Medulla oblongata (tissue), 1 donor: ENCODE measurements around the gene ICAM5.
"Not testable (repeated sequence)": the region's sequence is repeated elsewhere in the genome, so short reads cannot be mapped to it uniquely, and the experiment has no call there.

Experiments
- DNase-seq: peaks from one replicate; pipeline ENCODE4 v3.0.0-alpha.2; 2015; ENCODE audit errors: extremely low spot score

Gene ICAM5

DNA sequence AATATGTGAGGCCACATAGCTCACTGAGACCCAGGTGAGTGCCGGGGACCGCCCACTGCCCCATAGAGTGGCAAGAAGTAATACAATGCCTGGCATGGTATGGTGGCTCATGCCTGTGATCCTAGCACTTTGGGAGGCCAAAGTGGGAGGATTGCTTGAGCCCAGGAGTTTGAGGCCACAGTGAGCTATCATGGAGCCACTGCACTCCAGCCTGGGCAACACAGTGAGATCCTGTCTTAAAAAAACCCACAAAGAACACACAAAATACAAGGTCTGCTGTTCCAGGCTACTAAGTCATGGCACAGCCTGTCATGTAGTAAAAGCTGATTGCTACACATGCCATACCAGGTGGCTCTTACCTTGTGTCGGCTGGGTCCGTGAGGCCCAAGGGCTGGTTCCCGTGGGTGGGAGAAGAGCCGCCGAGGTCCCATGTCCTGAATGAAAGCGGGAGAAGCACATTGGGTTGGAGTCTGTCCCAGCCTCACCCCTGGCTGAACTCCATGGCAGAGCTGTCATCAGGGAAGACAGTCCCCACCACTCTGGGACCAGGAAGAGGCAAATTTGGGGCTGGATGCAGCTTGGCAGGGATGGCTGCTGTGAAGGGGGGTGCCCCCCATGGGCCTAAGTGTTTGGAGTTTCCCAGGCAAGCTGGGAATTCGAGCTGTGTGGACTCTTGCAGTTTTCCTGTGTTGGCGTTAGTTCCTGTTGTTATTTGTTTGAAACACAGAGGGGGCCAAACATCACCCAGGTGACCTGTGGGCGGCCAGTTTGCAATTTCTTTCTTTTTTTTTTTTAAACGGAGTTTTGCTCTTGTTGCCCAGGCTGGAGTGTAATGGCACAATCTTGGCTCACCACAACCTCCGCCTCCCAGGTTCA, 29.3 kb downstream of the ICAM5 start:
- DNase-seq: no peak

DNA sequence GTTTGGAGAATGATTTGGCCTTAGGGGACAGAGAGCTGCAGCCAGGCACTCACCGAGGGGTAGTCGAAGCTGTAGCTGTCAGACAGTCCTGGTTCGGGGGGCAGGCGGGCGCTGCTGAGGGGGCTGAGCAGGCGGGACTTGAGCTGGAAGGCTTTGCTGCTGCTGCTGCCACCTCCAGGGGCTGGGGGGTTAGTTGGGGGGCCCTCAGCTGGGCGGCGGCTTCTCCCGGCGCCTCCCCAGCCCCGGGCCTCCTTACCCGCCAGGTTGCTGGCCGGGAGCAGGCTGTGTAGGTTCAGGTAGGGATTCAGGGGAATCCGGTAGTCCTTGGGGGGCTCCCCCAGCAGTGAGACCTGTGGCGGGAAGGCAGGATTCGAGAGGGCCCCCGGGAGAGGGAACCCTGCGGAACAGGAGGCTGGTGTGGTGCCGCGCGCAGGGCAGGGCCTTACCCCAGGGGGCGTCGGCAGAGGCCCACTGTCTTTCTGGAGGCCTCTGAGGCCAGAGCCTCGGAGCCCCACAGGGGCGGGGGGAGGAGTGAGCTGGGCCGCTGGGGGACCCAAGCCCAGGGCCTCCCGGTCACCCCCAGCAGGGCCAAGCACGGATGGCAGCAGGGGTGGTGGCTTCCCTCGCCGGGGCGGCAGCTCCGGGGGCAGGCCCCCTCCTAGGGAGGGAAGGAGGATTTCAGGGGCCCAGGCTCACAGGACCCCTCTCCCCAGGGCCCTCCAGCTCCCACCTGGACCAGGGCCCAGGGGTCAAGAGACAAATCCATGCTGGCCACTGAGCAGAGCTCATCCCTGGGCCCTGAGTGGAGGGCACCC, 31.1 kb downstream of the ICAM5 start:
- no peak for DNase-seq

DNA sequence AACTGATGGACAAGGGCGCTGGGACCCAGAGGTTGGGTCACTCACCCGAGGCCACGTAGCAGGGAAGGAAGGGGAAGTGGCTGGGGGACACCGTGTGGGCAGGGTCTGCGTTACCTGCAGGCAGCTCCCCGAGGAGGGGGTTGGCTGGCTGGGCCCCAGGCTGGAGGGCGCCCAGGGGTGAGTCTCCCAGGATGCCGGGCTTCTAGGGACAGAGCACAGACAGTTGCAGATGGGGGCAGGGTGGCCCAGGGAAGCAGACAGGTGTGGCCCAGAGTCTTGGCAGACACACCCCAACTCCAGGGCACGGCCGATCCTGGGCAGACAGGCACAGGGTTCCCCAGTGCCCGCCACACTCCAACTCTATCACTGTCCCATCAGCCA, 31.7 kb downstream of the ICAM5 start:
- no peak for DNase-seq

DNA sequence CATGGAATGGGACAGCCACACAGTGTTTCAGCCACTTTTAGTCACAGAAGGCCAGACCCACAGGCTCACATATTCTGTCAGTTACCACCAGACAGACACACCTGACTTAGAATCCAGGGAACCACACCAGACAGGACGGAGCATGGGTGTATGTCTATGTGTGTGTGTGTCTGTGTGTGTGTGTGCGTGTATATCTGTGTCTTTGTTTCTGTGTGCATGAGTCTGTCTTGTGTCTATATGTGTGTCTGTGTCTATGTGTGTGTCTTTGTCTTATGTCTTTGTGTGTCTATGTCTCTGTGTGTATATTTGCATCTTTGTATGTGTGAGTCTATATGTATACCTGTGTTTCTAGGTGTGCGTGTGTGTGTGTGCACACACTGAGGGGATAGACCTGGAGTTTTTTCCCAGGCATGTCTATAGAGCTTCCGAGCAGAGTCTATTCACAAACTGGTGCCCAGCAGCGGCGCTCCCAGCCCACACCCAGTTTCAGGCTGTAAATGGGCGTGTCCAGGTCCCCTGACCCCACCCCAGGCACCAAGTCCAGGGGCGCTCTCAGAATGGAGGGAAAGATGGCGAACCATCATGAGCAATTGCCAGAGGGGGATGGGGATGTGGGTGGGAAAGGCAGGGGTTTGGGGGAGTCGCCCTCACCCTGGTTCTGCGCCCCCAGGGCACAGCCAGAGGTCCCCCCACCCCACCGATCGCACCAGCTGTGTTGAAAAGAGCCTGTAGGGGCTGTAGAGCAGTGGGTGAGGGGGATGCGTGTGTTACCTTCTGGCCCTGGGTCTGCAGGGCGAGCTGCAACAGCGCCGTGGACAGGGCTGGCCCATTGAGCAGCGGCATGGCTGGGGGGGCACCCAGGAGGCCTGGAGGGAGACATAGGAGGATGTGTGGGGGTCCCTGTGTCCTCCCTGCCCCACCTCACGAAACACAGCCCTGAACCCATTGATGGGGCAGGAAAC, 32.4 kb downstream of the ICAM5 start:
- DNase-seq: no peak

DNA sequence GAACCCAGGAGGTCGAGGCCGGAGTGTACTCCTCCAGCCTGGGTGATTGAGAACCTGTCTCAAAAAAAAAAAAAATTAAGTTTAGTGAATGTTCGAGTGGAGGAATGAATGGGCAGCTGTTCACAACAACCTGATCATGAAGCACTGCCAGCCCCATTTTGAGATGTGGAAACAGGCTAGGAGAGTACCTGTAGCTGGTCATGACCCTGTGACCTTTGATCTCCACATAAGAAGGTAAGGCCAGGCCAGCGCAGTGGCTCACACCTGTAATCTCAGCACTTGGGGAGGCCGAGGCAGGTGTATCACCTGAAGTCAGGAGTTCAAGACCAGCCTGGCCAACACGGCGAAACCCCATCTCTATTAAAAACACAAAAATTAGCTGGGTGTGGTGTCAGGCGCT, 36.0 kb downstream of the ICAM5 start:
- DNase-seq: no peak

DNA sequence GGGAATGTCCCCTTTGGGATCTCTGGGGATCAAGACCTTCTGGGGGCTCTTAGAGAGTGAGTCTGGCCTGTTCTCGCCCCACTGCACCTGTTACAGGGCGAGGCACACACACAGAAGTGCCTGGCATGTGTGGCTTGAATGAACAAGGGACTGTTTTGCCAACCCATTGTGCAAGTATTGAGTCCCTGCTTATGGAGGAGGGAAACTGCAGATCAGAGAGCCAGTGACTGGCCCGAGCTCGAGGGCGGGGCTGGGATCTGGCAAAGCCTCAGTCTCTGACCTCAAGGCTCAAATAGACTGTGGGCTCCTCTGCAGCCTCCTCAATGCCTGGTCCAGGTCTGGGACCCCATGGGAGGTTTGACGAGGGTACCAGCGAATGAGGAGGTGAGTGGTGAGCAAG, 38.0 kb downstream of the ICAM5 start:
- no peak for DNase-seq

DNA sequence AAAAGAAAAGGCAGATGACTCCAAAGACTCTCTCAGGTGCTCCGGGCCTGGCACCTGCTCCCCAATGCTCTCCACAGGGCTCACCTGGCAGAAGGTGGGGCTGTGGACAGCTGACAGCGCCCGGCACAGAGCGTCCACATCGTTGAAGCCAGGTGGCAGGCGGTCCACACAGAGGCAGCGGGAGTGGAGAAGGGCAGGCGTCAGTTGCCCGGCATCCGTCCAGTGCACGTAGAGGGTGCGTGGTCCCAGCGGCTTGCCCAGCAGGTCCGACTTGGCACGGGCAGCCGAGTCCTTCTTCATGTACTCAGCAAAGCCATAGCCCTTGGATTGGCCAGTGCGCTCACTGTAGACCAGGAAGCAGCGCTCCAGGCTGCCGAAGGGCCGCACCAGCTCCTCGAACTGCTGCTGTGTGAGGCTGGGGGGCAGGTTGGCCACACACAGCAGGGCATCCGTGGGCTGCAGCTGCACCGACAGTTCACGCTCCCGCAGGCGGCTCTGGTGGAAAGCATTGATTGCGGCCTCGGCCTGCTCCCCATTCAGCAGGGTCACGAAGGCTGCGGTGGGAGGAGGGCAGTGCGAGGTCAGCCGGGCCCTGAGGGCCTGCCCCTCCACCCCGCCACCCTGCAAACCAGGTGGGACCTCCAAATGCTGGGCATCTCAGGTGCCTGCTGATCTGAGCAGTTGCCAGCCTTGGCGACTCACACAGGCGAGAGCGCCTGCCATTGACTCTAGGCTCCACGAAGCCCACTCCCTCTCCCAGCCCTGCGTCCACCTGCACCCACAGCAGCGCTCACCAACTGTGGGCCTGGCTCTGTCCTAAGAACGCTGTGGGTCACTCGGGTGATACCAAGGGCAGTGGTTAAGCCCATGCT, 39.0 kb downstream of the ICAM5 start:
- no peak for DNase-seq

DNA sequence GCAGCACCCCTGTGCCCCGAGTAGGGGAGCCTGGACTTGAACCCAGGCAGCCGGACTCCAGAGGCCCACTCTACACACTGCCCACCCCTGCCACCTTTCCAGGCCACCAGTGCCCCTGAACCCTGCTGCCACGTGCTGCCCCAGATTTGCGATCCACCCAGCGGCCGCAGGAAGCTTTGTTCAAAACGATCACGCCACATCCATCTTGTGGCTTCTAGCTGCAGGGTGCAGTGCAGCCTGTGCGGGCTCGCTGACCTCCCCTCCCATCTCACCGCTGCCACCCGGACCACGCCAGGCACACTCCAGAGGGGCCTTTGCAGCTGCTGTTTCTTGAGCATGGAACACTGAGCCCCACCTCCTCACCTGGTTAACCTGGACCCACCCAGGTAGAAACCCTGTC, 39.8 kb downstream of the ICAM5 start:
- DNase-seq: no peak

DNA sequence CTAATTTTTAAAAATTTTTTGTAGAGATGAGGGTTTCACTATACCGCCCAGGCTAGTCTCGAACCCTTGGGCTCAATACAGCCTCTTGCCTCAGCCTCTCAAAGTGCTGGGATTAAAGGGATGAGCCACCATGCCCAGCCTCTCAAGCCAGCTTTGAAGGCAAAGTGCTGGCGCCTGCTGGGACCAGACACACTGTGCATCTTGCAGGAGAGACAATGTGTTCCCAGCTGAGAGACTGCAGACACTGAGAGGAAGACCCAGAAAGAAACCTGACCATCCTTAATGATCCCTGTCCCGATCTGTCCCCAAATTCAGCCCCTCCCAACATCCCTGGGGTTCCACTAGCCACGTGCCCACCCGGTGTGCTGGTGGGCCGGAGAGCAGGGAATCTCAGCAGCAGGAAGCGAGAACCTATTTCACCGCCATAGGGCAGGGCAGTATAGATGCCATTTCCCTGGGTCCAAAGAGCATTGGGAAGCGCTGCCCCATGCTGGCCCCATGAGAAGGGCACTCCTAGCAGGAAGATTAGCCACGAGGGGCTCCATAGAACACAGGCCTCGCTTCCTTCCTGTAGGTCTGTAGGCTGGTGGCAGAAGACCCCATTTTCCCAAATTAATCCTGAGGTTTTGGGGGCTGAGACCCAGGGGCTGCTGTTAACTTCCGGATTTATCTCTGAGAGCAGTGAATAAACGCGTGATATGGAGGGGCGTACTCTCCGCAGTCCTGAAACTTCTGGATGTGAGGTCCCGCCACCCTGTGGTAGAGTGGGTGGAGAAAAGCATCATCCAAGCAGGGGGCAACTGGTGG, 42.6 kb downstream of the ICAM5 start:
- no peak for DNase-seq

DNA sequence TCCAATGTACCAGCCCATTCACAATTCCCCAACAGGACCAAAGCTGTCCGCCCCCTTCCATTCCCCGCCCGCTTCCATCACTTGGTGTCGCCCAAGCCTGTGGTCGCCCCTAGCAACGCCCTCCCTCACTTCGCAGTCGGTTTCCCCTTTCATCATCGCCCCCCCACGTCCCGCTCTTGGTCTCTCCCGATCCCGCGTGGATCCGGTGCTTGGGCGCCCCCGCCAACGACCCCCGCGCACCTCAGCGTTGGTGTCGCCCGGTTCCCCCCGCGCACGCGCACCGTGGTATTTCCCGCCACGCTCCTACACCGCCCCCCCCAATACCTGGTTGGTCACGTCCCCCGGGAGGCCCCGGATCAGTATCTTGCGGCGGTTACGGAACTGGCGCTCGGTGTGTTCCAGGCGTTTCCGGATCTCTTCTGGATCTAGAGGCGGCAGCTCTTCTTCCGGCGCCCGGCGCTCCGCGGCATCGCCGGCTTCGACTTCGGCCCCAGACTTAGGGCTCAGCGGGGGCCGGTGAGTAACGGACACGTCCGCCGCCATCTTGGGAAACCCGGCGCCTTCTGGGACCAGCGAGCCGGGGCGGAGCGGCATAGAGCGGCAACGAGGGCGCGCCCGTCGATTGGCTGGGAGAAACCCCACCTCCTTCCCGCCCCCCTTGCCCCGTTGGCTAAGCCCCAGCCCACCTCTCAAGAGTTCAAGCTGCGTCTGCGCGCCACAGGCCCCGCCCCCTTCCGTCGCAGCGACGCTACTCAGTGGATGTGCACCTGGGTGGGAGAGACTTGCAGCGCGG, 43.4 kb downstream of the ICAM5 start, which contains the start of gene RAVER1:
RAVER1 (minus strand) TSS at position 565 of the 793 bp plus-strand sequence; CDS start at position 543, 22 bp downstream.
- peak; percentile 97 for DNase-seq

DNA sequence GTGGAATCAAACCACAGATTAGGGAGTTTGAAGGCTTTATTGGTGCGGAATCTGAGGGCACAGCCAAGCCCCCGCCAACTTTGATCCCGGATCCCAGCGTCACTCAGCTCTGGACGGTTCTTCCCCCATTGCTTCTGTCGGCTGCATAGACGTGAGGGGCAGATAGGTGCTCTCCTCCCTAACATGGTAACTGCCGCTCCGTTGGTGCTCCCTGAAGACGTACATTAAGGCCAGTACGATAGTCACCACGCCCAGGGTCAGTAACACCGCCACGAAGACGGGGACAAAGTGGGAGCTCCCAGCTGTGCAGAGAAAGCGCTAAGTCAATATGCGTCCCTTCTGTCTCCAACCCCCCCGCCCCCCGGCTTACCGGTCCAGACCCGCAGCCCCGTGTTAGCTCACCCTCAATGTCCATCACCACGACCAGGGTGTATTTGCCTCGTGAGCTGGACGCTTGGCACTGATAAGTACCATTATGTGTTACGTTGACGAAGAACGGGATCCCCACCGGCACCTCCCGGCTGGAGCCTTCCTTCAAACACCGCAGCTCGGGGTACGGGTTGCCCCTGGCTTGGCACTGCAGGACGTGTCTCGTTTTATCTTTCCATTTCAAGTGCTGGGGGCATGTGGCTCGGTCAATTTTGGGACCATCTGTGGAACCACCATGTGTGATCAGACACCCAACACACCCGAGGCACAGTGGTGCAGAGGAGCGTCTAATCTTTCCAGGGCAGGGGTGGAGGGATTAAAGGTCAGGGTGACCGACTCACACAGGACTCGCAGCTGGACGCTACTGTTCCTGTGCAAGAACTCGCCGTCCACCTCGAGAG, 44.2 kb downstream of the ICAM5 start:
- DNase-seq: no peak

DNA sequence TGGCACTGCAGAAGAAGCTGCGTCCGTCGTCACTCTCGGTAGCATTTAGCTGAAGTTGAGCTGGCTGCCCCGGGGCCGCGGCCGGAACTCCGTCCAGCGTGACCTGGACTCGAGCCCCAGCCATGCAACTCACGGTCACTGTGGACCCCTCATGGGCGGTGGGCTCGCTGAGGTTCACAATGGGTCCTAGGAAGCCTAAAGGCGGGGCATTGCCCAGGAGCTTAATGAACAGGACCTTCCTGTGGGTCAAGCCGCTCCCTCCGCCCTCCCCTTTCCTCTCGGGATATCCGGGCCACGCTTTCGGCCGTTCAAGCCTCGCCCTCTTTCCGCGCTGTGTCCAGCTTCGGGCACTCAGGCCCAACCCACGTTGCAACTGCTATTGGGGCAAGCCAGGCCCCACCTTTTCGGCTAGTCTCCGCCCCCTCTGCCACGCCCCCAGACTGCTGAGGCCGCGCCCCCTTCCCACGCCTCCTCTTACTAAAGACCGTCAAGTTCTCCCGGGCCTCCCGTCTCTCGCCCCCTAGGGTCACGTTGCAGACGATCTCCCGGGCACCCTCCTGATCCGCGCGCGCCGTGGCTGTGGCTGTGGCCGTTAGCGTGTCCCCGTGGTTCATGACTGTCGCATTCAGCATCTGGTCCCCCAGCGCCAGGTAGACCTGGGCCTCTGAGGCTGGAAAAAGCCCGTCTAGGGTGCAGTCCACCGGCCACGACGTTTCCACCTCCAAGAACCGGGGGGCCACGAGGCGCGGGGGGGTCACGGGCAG, 45.0 kb downstream of the ICAM5 start:
- DNase-seq: peak; percentile 70

DNA sequence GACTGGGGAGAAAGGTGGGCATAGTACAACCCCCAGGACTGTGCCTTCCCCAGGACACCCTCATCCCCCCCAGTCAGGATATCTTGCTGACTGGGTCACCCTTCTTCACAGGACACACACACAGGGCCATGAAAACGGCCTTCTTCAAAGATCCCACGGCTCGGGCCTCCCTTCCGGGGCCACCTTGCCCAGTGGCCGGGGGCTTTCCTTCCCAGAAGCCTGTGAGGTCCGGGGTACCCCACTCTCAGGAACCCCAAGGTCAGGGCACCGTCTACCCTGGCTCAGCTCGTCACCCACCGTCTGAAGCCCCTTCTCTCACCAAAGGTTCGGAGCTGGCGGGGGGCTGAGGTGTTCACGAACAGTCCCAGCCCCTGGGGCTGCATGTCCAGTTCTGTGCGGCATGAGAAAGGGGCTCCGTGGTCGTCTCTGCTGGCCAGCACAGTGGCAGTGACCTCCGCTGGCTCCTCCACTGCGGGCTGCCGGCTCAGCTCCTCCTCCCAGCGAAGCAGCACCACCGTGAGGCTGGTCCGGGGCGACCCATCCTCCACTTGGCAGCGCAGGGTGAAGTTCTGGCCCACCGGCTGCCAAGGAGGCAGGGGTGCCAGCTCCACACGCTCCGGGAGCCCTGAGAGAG, 45.7 kb downstream of the ICAM5 start:
- DNase-seq: peak; percentile 14

DNA sequence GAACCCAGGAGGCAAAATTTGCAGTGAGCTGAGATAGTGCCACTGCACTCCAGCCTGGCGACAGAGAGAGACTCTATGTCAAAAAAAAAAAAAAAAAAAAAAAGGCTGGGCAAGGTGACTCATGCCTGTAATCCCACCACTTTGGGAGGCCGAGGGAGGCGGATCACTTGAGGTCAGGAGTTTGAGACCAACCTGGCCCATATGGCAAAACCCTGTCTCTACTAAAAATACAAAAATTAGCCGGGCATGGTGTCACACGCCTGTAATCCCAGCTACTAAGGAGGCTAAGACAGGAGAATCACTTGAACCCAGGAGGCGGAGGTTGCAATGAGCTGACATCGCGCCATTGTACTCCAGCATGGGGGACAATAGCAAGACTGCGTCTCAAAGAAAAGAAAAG, 47.0 kb downstream of the ICAM5 start:
- not testable (repeated sequence) for DNase-seq

DNA sequence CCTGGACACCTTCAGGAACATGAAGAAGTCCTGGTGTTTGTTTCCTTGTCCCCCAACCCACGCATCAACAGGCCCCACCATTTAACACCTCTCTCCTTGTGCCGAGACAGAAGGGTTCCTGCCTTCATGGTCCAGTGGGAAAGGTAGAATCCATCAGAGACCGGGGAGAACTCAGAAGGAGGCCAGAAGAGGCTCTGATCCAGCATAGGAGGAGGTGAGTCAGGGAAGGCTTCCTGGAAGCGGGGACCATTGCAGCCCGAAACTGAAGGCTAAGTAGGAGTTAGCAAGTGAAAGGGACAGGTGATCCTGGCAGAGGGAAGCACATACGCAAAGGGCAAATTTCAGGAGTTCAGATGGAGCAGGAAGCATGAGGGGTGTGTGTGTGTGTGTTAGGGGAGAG, 49.2 kb downstream of the ICAM5 start:
- no peak for DNase-seq

DNA sequence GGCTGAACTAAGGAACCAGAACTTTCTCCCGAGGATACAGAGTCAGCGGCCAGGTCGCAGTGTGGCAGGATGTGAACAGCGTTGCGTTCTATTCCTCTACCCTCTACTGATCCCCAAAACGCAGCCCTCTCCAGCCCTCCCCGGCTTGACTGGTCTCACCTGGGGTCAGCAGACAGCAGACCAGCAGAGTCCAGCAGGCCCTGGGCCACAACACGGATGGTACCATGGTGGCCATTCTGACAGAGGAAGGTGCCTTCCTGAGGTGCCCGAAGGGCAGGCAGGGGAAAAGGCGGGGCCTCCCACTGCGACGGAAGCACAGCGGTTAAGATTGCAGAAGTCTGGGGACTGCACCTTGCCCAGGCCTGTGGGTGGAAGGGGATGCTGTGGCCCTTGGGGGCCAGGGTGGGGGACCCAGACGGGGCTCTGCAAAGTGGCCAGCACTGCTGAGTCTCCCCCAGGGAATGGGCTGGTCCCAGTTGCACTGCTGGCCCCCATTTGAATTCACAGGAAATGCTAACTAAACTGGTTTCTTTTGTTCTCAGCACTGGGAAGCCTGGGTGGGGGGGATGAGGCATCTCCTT, 49.7 kb downstream of the ICAM5 start, which contains the start of gene ICAM3:
ICAM3 (minus strand) TSS at position 245 of the 581 bp plus-strand sequence; CDS start at position 235, 10 bp downstream.
- DNase-seq: no peak
